ENCODE measurements around the gene GSAP.

DNA sequence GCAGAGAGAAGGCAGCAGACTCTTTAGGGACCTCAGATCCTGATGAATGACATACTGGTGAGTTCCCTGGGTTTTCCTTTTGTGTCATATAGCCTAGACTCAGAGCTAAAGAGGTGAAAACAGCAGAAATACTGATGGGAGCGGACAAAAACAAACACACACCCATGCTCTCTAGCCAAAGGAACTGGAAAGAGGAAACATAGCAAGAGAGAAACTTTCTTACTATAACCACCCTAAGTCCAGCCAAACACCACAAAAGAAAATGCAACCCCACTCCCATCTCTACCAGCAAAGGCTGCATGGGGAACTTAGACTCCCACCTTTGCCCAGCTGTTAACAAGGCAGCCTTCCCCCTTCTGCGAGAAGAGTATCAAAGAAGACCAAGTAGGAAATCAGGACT, 16.3 kb downstream of the GSAP start:
- TF ChIP-seq POLR2AphosphoS5 (IDR thresholded peaks at IDR 0.05; ENCODE audit: low read depth, low read length) = no peak
- TF ChIP-seq, protein P1, sequence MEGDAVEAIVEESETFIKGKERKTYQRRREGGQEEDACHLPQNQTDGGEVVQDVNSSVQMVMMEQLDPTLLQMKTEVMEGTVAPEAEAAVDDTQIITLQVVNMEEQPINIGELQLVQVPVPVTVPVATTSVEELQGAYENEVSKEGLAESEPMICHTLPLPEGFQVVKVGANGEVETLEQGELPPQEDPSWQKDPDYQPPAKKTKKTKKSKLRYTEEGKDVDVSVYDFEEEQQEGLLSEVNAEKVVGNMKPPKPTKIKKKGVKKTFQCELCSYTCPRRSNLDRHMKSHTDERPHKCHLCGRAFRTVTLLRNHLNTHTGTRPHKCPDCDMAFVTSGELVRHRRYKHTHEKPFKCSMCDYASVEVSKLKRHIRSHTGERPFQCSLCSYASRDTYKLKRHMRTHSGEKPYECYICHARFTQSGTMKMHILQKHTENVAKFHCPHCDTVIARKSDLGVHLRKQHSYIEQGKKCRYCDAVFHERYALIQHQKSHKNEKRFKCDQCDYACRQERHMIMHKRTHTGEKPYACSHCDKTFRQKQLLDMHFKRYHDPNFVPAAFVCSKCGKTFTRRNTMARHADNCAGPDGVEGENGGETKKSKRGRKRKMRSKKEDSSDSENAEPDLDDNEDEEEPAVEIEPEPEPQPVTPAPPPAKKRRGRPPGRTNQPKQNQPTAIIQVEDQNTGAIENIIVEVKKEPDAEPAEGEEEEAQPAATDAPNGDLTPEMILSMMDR (IDR thresholded peaks at IDR 0.05) = no peak
- TF ChIP-seq, protein P2, sequence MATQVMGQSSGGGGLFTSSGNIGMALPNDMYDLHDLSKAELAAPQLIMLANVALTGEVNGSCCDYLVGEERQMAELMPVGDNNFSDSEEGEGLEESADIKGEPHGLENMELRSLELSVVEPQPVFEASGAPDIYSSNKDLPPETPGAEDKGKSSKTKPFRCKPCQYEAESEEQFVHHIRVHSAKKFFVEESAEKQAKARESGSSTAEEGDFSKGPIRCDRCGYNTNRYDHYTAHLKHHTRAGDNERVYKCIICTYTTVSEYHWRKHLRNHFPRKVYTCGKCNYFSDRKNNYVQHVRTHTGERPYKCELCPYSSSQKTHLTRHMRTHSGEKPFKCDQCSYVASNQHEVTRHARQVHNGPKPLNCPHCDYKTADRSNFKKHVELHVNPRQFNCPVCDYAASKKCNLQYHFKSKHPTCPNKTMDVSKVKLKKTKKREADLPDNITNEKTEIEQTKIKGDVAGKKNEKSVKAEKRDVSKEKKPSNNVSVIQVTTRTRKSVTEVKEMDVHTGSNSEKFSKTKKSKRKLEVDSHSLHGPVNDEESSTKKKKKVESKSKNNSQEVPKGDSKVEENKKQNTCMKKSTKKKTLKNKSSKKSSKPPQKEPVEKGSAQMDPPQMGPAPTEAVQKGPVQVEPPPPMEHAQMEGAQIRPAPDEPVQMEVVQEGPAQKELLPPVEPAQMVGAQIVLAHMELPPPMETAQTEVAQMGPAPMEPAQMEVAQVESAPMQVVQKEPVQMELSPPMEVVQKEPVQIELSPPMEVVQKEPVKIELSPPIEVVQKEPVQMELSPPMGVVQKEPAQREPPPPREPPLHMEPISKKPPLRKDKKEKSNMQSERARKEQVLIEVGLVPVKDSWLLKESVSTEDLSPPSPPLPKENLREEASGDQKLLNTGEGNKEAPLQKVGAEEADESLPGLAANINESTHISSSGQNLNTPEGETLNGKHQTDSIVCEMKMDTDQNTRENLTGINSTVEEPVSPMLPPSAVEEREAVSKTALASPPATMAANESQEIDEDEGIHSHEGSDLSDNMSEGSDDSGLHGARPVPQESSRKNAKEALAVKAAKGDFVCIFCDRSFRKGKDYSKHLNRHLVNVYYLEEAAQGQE (IDR thresholded peaks at IDR 0.05; ENCODE audit: insufficient read depth in 1 of 2, low read depth in 2 of 2, low read length in 1 of 2) = no peak

Data from Panc1 (cell line).